ENCODE results near the gene UBQLN4.

The UBQLN4 gene

GRCh38 chr1:156053768-156054499, at the start of gene UBQLN4:
Gene UBQLN4, minus strand, starts transcription at chr1:156053798. Its CDS starts 97 bp downstream, at chr1:156053701.
- peak; percentile 71 to 81 for DNase-seq (ENCODE audit: low read depth in 2 of 2)

- no peak for DNase-seq (ENCODE audit: low read depth in 2 of 2)
Measured at GRCh38 chr1:156102633-156103511, 49.3 kb upstream of the UBQLN4 start.

- DNase-seq (ENCODE audit: low read depth in 2 of 2) = no peak
Measured at GRCh38 chr1:156101880-156102279, 48.3 kb upstream of the UBQLN4 start.

- DNase-seq (ENCODE audit: low read depth in 2 of 2) = no peak
Measured at GRCh38 chr1:156100205-156100995, 46.8 kb upstream of the UBQLN4 start.

- no peak for DNase-seq (ENCODE audit: low read depth in 2 of 2)
Measured at GRCh38 chr1:156099282-156099681, 45.7 kb upstream of the UBQLN4 start.

- no peak for DNase-seq (ENCODE audit: low read depth in 2 of 2)
Measured at GRCh38 chr1:156098784-156099183, 45.2 kb upstream of the UBQLN4 start.

GRCh38 chr1:156097499-156098178, 44.0 kb upstream of the UBQLN4 start:
- no peak for DNase-seq (ENCODE audit: low read depth in 2 of 2)

- DNase-seq (ENCODE audit: low read depth in 2 of 2) = peak; percentile 83 to 87
Measured at GRCh38 chr1:156096640-156097391, 43.2 kb upstream of the UBQLN4 start.

GRCh38 chr1:156095906-156096508, 42.4 kb upstream of the UBQLN4 start:
- DNase-seq (ENCODE audit: low read depth in 2 of 2) = no peak

GRCh38 chr1:156091610-156092009, 38.0 kb upstream of the UBQLN4 start:
- DNase-seq (ENCODE audit: low read depth in 2 of 2) = no peak

GRCh38 chr1:156090840-156091188, 37.2 kb upstream of the UBQLN4 start:
- peak; percentile 87 to 90 for DNase-seq (ENCODE audit: low read depth in 2 of 2)

GRCh38 chr1:156090138-156090839, 36.7 kb upstream of the UBQLN4 start:
- DNase-seq (ENCODE audit: low read depth in 2 of 2) = no peak

GRCh38 chr1:156089704-156090103, 36.1 kb upstream of the UBQLN4 start:
- DNase-seq (ENCODE audit: low read depth in 2 of 2) = no peak

GRCh38 chr1:156086256-156086662, 32.7 kb upstream of the UBQLN4 start:
- no peak for DNase-seq (ENCODE audit: low read depth in 2 of 2)

GRCh38 chr1:156083800-156084790, 30.5 kb upstream of the UBQLN4 start:
- DNase-seq (ENCODE audit: low read depth in 2 of 2) = no peak

- DNase-seq (ENCODE audit: low read depth in 2 of 2) = peak in 1 of 2 donors; percentile 53
Measured at GRCh38 chr1:156082309-156083091, 28.9 kb upstream of the UBQLN4 start, which contains the start of gene MEX3A. Gene MEX3A, minus strand, starts transcription at chr1:156082465. Its CDS starts 467 bp downstream, at chr1:156081998.

- DNase-seq (ENCODE audit: low read depth in 2 of 2) = no peak
Measured at GRCh38 chr1:156081917-156082308, 28.3 kb upstream of the UBQLN4 start.
